B cell (primary cell): Measurements from ENCODE around the gene IRF7.

Experiments used
- CTCF ChIP-seq: fragments of 200-600 bp; IDR thresholded peaks from one replicate; pipeline ENCODE4 v1.8.0; 2022; ENCODE audit warnings: antibody characterized with exemption, mild to moderate bottlenecking
- EZH2 ChIP-seq: IDR thresholded peaks from 2 replicates; pipeline ENCODE4 v1.6.1; 2012; ENCODE audit warnings: borderline replicate concordance, low read depth, mild to moderate bottlenecking, moderate library complexity, low read length; ENCODE audit not compliant: insufficient read depth, poor library complexity, severe bottlenecking

GRCh38 chr11:623349-623869 is 7.7 kb upstream of the IRF7 start:
- no peak for TF ChIP-seq CTCF
- no peak for TF ChIP-seq EZH2
